GM12875 (cell line): ENCODE measurements around the gene CSRNP3.

ENCODE experiments used
- H3K4me3 ChIP-seq: one replicate; pipeline ENCODE4 v1.5.1; 2011; ENCODE audit warnings: low read depth, low read length, control low read depth
- TF ChIP-seq, protein P1 (sequence below): IDR thresholded peaks from 2 replicates; pipeline ENCODE4 v1.5.1; 2011; ENCODE audit warnings: low read depth, mild to moderate bottlenecking, control low read depth, inconsistent platforms, low read length, moderate library complexity, borderline replicate concordance; ENCODE audit not compliant: insufficient read depth

CSRNP3 gene

DNA sequence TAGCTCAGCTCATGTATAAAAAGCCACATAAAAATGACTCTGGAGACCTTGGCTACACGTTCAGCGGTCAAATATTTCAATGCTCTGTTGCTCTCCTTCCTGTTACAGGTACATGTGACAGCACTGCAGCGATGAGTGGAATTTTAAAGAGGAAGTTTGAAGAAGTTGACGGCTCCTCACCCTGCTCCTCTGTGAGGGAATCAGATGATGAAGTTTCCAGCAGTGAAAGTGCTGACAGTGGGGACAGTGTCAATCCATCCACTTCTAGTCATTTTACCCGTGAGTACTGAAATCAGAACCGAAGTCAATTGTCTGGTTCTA is 125.4 kb downstream of the CSRNP3 start:
- H3K4me3 ChIP-seq = no peak overlapping the region
- TF ChIP-seq, protein P1, sequence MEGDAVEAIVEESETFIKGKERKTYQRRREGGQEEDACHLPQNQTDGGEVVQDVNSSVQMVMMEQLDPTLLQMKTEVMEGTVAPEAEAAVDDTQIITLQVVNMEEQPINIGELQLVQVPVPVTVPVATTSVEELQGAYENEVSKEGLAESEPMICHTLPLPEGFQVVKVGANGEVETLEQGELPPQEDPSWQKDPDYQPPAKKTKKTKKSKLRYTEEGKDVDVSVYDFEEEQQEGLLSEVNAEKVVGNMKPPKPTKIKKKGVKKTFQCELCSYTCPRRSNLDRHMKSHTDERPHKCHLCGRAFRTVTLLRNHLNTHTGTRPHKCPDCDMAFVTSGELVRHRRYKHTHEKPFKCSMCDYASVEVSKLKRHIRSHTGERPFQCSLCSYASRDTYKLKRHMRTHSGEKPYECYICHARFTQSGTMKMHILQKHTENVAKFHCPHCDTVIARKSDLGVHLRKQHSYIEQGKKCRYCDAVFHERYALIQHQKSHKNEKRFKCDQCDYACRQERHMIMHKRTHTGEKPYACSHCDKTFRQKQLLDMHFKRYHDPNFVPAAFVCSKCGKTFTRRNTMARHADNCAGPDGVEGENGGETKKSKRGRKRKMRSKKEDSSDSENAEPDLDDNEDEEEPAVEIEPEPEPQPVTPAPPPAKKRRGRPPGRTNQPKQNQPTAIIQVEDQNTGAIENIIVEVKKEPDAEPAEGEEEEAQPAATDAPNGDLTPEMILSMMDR = no peak

DNA sequence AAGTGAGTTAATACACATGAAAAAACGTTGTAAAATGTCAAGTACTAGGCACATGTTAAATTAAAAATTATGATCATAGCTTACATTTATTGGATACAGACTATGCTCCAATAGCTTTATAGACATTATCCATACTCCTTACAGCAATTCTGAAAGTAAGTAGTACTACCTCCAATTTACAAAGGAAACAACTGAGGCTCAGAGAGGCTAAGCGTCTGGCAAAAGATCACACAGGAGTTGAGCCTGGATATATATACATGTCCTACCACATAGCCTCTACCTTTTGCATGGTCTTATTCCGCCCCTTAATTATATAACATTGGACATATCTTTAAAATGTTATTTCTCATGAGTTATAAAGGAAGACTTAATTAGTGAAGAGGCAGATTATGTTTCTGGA is 127.3 kb downstream of the CSRNP3 start:
- TF ChIP-seq, protein P1 = no peak
- H3K4me3 ChIP-seq = no peak overlapping the region

DNA sequence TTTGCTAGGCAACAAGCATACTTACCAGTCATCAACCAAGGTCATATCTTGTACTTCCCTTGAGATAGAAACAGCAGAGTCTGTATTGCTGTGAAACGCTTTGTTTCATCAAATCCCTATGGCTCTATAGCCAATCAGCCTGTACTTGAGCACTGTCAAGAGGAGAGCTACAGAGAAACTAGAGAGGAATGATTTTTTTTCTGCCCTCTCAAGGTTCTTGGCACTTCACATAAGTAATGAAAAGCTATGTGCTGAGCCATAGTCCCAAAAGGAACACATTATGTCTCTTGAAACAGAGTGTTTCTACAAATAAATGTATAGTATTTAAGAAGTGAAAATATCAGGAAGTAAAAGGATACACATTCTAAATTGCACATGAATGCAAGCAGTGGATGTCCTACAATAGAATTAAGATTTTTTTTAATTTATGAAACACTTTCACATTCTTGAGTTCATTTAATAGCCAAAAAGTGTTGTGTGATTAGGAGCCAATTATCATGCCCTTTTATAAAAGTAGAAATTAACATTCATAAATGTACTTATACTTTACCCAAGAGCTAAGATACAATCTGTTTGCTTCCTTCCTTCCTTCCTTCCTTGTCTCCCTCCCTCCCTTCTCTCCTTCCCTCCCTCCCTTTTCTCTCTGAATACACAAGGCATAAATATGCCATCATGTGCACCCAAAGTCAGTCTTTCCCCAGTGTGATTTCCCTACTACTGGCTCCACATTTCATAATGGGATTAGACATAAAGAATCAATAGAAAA is 131.8 kb downstream of the CSRNP3 start:
- no peak overlapping the region for H3K4me3 ChIP-seq
- TF ChIP-seq, protein P1 = no peak

DNA sequence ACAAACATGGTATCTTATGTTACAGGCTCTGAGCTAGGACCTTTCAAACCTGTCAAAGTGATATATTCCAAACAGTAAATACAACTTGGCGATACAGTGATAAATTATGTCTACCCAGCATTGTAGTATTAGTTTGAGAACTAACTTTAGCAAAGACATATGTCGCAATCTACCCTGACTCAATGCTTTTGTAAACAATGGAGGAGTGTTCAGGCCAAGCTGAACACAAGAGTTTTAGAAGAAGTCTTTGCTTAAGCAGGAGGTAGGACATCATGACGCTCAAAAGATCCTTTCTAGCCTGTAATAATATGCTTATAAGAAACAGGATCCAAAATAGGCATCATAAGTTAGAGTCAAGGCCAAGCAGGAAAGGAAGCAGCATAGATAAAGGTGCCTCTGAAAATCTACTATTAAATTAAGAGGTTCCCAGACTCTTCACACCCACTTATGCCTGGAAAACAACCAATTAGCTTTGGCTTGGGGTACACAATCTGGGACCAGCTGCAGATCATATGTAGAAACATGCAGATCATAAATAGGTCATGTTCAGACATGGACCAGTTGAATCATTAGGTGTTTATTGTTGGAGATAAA is 132.5 kb downstream of the CSRNP3 start:
- TF ChIP-seq, protein P1 = no peak
- H3K4me3 ChIP-seq = no peak overlapping the region

DNA sequence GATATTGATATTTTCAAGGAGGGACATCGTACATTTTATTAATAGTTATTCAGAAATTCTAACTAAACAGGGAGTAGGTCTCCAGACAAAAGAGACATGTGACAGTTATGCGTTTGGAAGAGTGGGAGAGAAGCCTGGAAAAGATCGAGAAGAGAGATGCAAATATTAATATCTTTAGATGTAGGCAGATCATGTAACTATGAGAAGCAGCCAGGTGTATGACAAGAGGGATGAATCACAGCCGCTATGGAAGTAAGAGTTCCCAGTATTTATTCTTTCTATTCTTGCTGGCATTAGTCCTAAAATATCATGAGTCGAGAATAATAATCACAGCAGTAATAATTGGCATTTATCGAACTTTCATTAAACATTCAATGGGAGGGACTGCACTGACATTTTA is 140.2 kb downstream of the CSRNP3 start:
- H3K4me3 ChIP-seq = no peak overlapping the region
- TF ChIP-seq, protein P1 = no peak

DNA sequence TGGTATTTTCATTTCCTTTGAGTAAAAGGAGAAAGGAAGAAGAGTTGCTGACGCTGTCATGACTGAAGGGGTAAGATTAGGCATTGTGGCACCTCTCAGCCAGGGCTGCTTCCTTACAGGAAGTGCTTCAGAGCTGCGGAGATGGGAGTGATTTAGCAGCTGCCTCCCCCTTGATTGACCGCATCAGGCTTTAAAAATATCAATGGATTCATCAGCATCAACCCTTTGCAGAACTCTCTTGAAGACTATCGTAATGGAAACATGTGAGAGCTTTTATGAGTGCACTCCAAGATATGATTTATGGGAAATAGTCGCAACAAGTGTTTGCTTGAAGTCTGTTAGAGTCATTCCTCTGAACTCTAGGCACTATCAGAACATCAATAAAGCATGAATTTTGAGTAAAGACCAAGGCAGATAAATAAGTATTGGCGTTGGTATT is 141.1 kb downstream of the CSRNP3 start:
- H3K4me3 ChIP-seq = no peak overlapping the region
- TF ChIP-seq, protein P1 = no peak

DNA sequence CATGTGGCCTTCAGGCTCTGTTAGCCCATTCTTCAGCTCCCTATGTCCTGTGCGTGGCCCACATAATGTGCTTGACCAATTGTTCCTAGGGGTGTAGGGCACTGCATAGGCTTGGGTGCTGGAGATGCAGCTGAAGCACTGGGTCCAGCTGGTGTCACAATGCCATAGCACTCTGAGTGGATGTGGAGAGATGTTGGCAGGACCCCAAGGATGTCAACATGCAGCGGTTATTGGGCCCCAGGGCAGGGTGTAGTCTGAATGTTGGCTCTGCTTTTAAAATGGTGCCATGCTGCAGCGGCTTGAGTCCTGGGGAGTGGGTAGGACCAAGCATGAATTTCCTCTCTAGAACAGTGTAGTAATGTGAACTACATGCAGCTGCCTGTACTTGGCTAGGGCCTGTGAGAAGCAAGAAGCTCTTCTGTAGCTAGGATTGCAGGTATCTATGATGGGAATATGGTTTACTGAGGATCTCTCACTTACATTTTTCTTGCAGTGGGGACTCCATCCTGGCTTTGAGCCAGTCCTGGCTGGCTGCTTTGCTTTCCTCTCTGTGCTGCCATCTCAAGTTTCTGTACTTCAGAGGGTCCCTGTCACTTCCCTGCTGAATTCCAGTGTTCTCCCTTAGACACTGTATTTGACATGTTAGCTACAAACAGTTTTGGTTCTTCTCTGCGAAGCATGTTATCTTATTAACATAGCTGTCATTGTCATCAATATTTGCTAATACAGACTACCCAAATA is 148.4 kb downstream of the CSRNP3 start:
- TF ChIP-seq, protein P1 = no peak
- H3K4me3 ChIP-seq = no peak overlapping the region
